ENCODE results near the gene PEX14.

- TF ChIP-seq POLR2A (IDR thresholded peaks at IDR 0.05; ENCODE audit: low read length), result no peak
- TF ChIP-seq GATA1 (IDR thresholded peaks at IDR 0.05; ENCODE audit: low read depth, low read length), result no peak
Observed at GRCh38 chr1:10434590-10434989, 40.2 kb upstream of the PEX14 start.

Data from erythroblast (primary cell).